ENCODE results near the gene ABHD12. TPM values are rescaled to one million over a fixed set of nuclear protein-coding genes. Genes with fewer than 3 reads are reported as not detected.

Gene ABHD12
- total RNA-seq (2022; extraction: Qiagen RNA extraction; ENCODE audit: low read depth): 78.0 to 96.8 TPM (median 93.6 TPM) in 5 replicates

DNA sequence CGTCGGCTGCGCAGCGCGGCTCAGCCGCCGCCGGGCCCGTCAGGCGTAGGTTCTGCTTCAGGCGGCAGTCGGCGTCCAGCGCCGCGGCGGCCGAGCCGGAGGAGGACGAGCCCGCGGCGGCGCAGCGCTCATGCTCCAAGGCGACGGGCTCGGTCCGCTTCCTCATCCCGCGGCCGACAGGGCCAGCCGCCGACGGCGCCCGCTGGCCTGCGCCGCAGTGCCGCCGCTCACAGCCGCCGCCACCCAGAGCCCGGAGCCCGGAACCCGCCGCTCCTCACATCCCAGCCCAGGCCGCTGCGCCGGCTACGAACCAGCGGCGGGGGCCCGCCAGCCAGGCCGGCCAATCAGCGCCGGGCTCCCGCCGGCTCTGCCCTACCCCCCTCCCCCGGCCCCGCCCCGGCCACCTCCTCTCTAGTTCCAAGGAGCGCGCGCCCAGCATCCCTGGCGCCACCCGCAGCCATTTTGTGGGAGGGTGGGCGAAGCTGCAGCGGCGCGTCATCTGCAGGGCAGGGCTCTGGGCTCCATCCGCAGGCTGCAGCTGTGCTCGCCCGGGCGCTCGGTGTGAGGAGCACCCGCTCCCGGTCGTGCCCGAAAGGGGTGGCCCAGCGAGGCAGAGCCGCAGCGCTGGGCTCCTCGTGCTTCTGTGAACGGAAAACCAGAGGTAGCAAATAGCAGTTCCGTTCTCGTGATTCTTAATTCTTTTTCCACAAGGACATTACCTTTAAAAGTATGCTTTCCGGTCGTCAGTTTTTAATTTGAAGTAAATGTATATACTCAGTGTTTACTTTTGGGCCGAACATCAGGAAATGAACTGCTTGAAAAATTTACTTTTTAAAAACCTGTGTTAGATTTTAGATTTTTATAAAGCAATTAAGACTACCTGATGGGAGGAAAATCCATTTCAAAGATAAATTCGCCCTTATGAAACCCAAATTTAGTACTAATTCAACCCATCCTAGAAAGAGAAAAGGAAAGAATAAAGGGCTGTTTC, at the start of gene ABHD12:
TSS of gene ABHD12 (minus strand) at position 298 of the 991 bp plus-strand sequence. CDS start at position 166, 132 bp downstream.

DNA sequence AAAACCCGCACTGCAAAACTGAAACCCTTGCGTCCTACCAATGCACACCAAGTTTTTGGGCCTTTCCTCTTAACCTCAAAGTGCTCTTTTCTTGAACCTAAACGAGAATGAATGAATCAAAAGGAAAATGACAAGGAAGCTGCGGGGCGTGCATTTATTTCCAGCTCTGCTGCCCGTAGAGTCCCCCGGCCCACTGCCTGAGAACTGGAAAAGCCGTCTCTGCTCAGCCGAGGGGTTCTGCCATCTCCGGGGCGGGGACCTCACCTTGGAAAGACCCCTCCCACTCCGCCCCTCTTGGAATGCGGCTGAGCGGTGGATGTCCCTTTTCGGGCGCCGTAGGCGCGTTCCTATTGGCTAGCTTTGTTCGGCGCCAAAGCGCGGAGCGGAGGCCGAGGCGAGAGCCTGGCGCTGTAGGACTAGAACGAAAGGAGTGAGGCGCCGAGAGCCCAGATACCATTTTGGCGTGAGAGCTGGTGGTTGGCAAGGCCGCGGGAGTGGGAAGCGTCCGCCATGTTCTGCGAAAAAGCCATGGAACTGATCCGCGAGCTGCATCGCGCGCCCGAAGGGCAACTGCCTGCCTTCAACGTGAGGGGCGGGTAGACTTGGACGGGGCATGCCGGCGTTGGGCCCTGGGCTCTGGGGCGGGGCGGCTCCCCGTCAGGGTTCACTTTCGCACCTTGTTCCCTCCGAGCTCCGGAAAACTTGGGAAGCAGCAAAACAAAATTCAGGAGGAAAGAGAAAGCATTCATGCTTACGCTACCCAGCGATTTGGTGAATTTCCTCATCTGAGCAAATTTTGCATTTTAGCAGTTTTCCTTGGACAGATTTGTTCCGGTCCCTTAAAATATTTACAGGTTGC, 16.9 kb upstream of the ABHD12 start, which contains the start of gene GINS1:
TSS of gene GINS1 (plus strand) at position 363 of the 859 bp plus-strand sequence. CDS start at position 511, 148 bp downstream.

Other genes with a start within 250 kb of the ABHD12 start
- 86.9 to 108 TPM (median 97.2 TPM) in 5 replicates for gene ENTPD6, start 195.1 kb downstream of the ABHD12 start, total RNA-seq (2022; extraction: Qiagen RNA extraction; ENCODE audit: low read depth)
- gene PYGB, start 142.8 kb downstream of the ABHD12 start, total RNA-seq (2022; extraction: Qiagen RNA extraction; ENCODE audit: low read depth): 116 to 133 TPM (median 122 TPM) in 5 replicates
- 29.1 to 39.5 TPM (median 37.9 TPM) in 5 replicates for gene GINS1, start 16.8 kb upstream of the ABHD12 start, total RNA-seq (2022; extraction: Qiagen RNA extraction; ENCODE audit: low read depth)
- 11.7 to 14.6 TPM (median 11.9 TPM) in 5 replicates for gene NINL, start 194.7 kb upstream of the ABHD12 start, total RNA-seq (2022; extraction: Qiagen RNA extraction; ENCODE audit: low read depth)
- 8.1 to 10.3 TPM (median 9.3 TPM) in 5 replicates for gene NANP, start 233.2 kb upstream of the ABHD12 start, total RNA-seq (2022; extraction: Qiagen RNA extraction; ENCODE audit: low read depth)